22Rv1 (cell line): ENCODE measurements around the gene MTHFD2L.

Experiments used
- H3K27ac ChIP-seq: fragments of 450-650 bp; 2 replicates; pipeline ENCODE4 v1.5.1; 2017
- ZFX ChIP-seq: fragments of 450-650 bp; IDR thresholded peaks from 2 replicates; pipeline ENCODE4 v1.6.1; 2017; ENCODE audit warnings: antibody characterized with exemption, borderline replicate concordance
- TF ChIP-seq, protein P1 (sequence below): fragments of 450-650 bp; IDR thresholded peaks from 2 replicates; pipeline ENCODE4 v1.5.1; 2017; ENCODE audit warnings: mild to moderate bottlenecking

MTHFD2L gene

DNA sequence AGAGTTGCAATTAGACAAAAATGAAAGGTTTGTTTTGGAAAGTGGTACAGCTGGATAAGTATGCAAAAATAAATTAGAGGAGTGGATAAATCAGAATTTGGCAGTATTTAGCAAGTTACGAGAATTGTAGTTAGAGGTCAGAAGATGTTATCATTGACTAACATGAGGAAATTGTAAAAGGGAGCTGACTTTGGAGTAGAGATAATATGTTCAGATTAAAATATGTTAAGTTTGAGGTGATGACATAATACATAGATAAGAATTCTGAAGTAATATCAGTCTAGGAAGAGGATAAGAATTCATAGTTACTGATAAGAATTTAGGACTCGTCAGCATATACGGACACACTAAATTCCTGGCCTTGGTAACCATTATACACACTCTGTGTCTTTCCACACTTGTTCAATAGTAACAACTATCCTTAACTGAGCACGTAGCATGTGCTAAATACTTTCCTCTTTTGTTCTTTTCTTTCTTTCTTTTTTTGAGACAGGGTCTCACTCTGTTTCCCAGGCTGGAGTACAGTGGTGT lies 146.2 kb downstream of the MTHFD2L start:
- no peak overlapping the region for H3K27ac ChIP-seq
- no peak for TF ChIP-seq ZFX
- TF ChIP-seq, protein P1, sequence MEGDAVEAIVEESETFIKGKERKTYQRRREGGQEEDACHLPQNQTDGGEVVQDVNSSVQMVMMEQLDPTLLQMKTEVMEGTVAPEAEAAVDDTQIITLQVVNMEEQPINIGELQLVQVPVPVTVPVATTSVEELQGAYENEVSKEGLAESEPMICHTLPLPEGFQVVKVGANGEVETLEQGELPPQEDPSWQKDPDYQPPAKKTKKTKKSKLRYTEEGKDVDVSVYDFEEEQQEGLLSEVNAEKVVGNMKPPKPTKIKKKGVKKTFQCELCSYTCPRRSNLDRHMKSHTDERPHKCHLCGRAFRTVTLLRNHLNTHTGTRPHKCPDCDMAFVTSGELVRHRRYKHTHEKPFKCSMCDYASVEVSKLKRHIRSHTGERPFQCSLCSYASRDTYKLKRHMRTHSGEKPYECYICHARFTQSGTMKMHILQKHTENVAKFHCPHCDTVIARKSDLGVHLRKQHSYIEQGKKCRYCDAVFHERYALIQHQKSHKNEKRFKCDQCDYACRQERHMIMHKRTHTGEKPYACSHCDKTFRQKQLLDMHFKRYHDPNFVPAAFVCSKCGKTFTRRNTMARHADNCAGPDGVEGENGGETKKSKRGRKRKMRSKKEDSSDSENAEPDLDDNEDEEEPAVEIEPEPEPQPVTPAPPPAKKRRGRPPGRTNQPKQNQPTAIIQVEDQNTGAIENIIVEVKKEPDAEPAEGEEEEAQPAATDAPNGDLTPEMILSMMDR, result no peak

DNA sequence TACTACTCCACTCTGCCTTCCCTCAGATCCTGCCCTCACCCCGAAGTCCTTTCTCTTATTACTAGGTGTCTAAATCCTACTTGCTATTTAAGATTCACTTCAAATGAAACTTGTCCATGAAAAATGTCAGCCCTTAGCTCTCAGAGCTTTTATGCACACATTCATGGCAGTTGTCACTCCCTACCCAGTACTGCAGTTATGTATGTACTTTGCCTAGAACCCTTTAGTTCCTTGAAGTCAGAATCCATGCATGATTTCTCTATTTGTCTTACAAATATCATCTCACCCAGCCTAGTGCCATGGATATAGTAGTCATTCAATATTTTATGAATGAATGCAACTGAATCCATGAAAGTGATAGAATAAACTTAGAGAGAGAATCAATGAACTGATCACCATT lies 147.1 kb downstream of the MTHFD2L start:
- H3K27ac ChIP-seq, result no peak overlapping the region
- no peak for TF ChIP-seq ZFX
- TF ChIP-seq, protein P1, result no peak

DNA sequence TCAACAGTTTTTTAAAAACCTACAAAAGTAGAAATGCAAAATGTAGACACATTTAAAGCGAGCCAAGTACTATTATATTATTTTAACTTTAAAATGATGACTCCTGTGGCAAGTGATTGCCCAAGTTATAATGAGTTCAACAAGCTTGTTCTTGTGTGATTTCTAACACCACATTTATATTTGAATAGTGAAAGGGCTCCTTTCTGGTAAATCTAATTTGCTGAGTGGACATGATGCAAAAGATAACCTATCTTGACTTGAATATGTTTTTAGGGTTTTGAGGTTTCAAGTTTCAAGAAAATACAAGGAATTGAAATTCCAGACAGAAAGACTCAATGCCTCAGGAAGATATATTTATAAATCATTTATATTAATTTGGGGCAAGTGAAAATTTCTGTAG lies 149.3 kb downstream of the MTHFD2L start:
- H3K27ac ChIP-seq, result no peak overlapping the region
- TF ChIP-seq ZFX, result no peak
- TF ChIP-seq, protein P1, result no peak

DNA sequence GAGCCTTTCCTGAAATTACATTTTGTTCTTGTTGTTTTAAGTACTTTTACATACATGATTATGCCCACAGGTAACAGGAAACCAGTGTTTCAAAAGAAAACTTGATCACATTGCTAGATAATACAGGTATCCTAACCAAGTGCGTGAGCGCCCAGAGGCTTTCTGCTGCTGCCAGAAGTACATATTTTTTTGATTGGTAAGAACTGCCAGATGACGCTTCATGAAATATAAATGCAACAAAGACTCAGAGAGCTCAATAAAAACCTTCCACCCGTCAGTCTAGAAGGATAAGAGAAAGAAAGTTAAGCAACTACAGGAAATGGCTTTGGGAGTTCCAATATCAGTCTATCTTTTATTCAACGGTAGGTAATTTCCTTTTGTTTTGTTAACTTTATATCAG lies 150.3 kb downstream of the MTHFD2L start, which contains the start of gene EPGN:
EPGN (plus strand) TSS at position 256 of the 400 bp plus-strand sequence; CDS start at position 320, 64 bp downstream.
- H3K27ac ChIP-seq, result no peak within 1 kb of the TSS
- TF ChIP-seq, protein P1, result no peak
- no peak for TF ChIP-seq ZFX

DNA sequence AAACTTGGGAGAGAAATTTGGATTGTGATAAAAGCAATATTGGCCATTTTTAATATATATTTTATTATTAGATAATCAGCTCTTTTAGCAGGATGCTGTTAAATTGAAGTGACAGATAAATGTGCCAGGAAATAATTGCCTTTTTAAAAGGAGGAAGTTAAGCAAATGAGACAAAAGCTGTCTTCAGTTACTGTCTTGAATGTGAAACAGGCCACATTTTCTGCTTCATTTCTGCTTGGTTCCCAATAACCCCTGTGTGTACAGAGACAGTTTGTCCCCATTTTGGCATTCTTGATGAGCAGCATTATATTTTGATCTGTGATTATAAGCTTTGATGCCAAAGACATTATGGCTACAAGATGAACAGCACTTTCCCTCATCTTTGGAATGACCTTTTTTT lies 151.3 kb downstream of the MTHFD2L start:
- TF ChIP-seq, protein P1, result no peak
- no peak for TF ChIP-seq ZFX
- no peak overlapping the region for H3K27ac ChIP-seq

DNA sequence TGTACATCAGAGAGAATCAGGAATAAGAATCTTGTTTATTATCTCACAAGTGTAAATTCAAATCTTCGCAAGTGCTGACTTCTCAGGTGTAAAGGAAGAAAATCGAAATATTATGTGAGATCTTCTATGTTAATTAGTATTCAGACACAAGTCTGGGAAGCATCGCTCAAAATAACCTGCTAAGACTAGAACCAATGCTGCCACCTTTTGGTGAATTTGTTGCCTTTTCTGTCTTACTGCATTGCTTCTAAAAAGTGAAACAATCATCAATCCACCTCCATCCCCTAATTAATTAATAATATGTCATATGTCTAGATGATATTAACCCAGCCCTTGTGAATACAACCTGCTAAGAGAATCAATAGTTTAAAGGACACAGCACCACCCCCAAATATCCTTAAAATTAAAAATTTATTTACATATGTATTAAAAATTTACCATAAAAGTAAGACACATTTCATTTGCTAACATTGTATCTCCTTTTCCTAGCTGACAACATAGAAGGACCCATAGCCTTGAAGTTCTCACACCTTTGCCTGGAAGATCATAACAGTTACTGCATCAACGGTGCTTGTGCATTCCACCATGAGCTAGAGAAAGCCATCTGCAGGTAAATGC lies 153.9 kb downstream of the MTHFD2L start:
- TF ChIP-seq ZFX, result no peak
- TF ChIP-seq, protein P1, result peak; percentile 78
- H3K27ac ChIP-seq, result no peak overlapping the region

DNA sequence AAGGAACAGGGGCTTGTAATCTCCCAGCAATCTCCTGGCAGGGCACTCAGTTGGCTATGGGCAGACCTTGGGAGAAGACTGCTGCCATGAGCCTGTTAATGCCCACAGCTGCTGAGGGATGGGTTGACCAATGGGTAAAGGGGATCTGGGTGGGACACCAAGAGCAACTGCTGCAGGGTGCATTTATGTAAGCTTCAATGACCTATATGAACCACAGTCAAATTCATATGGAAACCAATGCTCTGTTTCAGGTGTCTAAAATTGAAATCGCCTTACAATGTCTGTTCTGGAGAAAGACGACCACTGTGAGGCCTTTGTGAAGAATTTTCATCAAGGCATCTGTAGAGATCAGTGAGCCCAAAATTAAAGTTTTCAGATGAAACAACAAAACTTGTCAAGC lies 156.4 kb downstream of the MTHFD2L start:
- TF ChIP-seq, protein P1, result no peak
- no peak for TF ChIP-seq ZFX

More for the DNA sequence above, 156.4 kb downstream of the MTHFD2L start:
- no peak overlapping the region for H3K27ac ChIP-seq
